Renal cortex interstitium (tissue), 11 donors: ENCODE measurements around the gene LRPPRC. TPM values are rescaled to one million over a fixed set of nuclear protein-coding genes. Genes with fewer than 3 reads are reported as not detected.

Source experiments
- DNase-seq, 11 donors: peaks; one replicate each; pipeline ENCODE4 v3.0.0-alpha.2; 2013; ENCODE audit warnings: low read depth in 9 of 11, low spot score in 4 of 11; ENCODE audit errors: extremely low read depth in 1 of 11
- polyA plus RNA-seq, 3 donors: library from polyadenylated mRNA; unstranded; fragments of 120-200 nt; gene quantifications; one replicate each; pipeline ENCODE4 v1.2.1, GENCODE V29; 2013; ENCODE audit not compliant: insufficient read length in 3 of 3

LRPPRC gene
- polyA plus RNA-seq, 3 donors = 105 to 122 (median 121) TPM

GRCh38 chr2:43998263-43998662, 2.5 kb upstream of the LRPPRC start:
- no peak for DNase-seq

- DNase-seq = no peak
These were observed 2.4 kb downstream of the LRPPRC start for GRCh38 chr2:43993437-43993836.

- no peak for DNase-seq
These were observed 6.2 kb downstream of the LRPPRC start for GRCh38 chr2:43989545-43989944.

- no peak for DNase-seq
These were observed 9.2 kb downstream of the LRPPRC start for GRCh38 chr2:43986600-43986999.

- no peak for DNase-seq
These were observed 10.4 kb downstream of the LRPPRC start for GRCh38 chr2:43985359-43985758.

- DNase-seq = no peak
These were observed 11.3 kb downstream of the LRPPRC start for GRCh38 chr2:43984533-43984932.

- DNase-seq = no peak
These were observed 14.9 kb downstream of the LRPPRC start for GRCh38 chr2:43980902-43981301.

GRCh38 chr2:43977677-43978375, 18.0 kb downstream of the LRPPRC start:
- DNase-seq = no peak

- no peak for DNase-seq
These were observed 34.9 kb downstream of the LRPPRC start for GRCh38 chr2:43960921-43961320.

GRCh38 chr2:43958397-43959275, 37.2 kb downstream of the LRPPRC start:
- no peak for DNase-seq

- DNase-seq = peak in 9 of 11 donors; percentile 0 to 11 (median 9)
These were observed 45.3 kb downstream of the LRPPRC start for GRCh38 chr2:43950383-43951008.

GRCh38 chr2:43948370-43948769, 47.4 kb downstream of the LRPPRC start:
- no peak for DNase-seq

- no peak for DNase-seq
These were observed 49.1 kb downstream of the LRPPRC start for GRCh38 chr2:43946685-43947084.

- no peak for DNase-seq
These were observed 50.4 kb downstream of the LRPPRC start for GRCh38 chr2:43945439-43945838.

- no peak for DNase-seq
These were observed 50.9 kb downstream of the LRPPRC start for GRCh38 chr2:43944915-43945314.

- no peak for DNase-seq
These were observed 51.9 kb downstream of the LRPPRC start for GRCh38 chr2:43943809-43944452.

GRCh38 chr2:43943323-43943722, 52.5 kb downstream of the LRPPRC start:
- no peak for DNase-seq

- DNase-seq = no peak
These were observed 52.9 kb downstream of the LRPPRC start for GRCh38 chr2:43942881-43943280.

- no peak for DNase-seq
These were observed 53.8 kb downstream of the LRPPRC start for GRCh38 chr2:43941966-43942365.
